Measurements from ENCODE around the gene TMEM192. TPM values are rescaled to one million over a fixed set of nuclear protein-coding genes. Genes with fewer than 3 reads are reported as not detected.

The TMEM192 gene
- polyA plus RNA-seq, 1 donor (not counting 4 experiments of a cell fraction or from before 2014, with no cell fraction given), result 29.9 TPM

GRCh38 chr4:165156906-165157305 lies 44.2 kb upstream of the TMEM192 start:
- FAIRE-seq, result no peak
- H2AFZ ChIP-seq (ENCODE audit: control insufficient read depth, low read length), result no peak overlapping the region
- no peak overlapping the region for H3K4me2 ChIP-seq (ENCODE audit: control insufficient read depth, extremely low read depth, insufficient read depth, low read depth, low read length)
- no peaks in the 10 kb centered on the region for H3K9me3 ChIP-seq (ENCODE audit: control insufficient read depth, low read depth, low read length)
- TF ChIP-seq CTCF (optimal IDR thresholded peaks at IDR 0.05 in 1 of 3, IDR thresholded peaks at IDR 0.05 in 1 of 3, conservative IDR thresholded peaks at IDR 0.05 in 1 of 3; ENCODE audit: extremely low read depth in 1 of 3, insufficient read depth in 2 of 3, low read length in 3 of 3) (no peak), EZH2 (IDR thresholded peaks at IDR 0.05; ENCODE audit: low read length) (no peak)
- no peak overlapping the region for H3K9ac ChIP-seq (ENCODE audit: control insufficient read depth, extremely low read depth, insufficient read depth, low read length)
- H3K9me1 ChIP-seq (ENCODE audit: control insufficient read depth, extremely low read depth, insufficient read depth, low read length), result no peaks in the 10 kb centered on the region
- H3K27ac ChIP-seq (ENCODE audit: control insufficient read depth, insufficient read depth, low read length), result no peak overlapping the region
- H4K20me1 ChIP-seq (ENCODE audit: control insufficient read depth, extremely low read depth, insufficient read depth, low read length), result no peaks in the 10 kb centered on the region
- no peaks in the 10 kb centered on the region for H3K27me3 ChIP-seq (ENCODE audit: control insufficient read depth, extremely low read depth, insufficient read depth, low read length)
- DNase-seq (ENCODE audit: low read depth, low spot score), result no peak
- H3K79me2 ChIP-seq (ENCODE audit: control insufficient read depth, insufficient read depth, low read length), result no peaks in the 10 kb centered on the region
- dilution Hi-C loops (cut with MboI; ENCODE audit: extremely low pct_ligation_motif_present, low sequenced_read_pairs), result no loop called here
- no peak overlapping the region for H3K4me3 ChIP-seq (ENCODE audit: control insufficient read depth in 2 of 3, extremely low read depth in 1 of 3, insufficient read depth in 2 of 3, low read depth in 1 of 3, low read length in 3 of 3)
- H3K36me3 ChIP-seq (ENCODE audit: control insufficient read depth in 2 of 2, extremely low read depth in 1 of 2, insufficient read depth in 2 of 2, low read length in 2 of 2), result no peaks in the 10 kb centered on the region
- H3K4me1 ChIP-seq (ENCODE audit: control insufficient read depth, extremely low read depth, insufficient read depth, low read length), result peaks cover under 1% of the 10 kb centered on the region

GRCh38 chr4:165154482-165154881 lies 41.8 kb upstream of the TMEM192 start:
- Histone ChIP-seq H3K4me2 (ENCODE audit: control insufficient read depth, extremely low read depth, insufficient read depth, low read depth, low read length) (no peak overlapping the region), H3K9ac (ENCODE audit: control insufficient read depth, extremely low read depth, insufficient read depth, low read length) (no peak overlapping the region), H2AFZ (ENCODE audit: control insufficient read depth, low read length) (no peak overlapping the region), H3K4me1 (ENCODE audit: control insufficient read depth, extremely low read depth, insufficient read depth, low read length) (peaks cover 9% of the 10 kb centered on the region), H3K4me3 (ENCODE audit: control insufficient read depth in 2 of 3, extremely low read depth in 1 of 3, insufficient read depth in 2 of 3, low read depth in 1 of 3, low read length in 3 of 3) (no peak overlapping the region), H4K20me1 (ENCODE audit: control insufficient read depth, extremely low read depth, insufficient read depth, low read length) (no peaks in the 10 kb centered on the region), H3K9me1 (ENCODE audit: control insufficient read depth, extremely low read depth, insufficient read depth, low read length) (no peaks in the 10 kb centered on the region), H3K27ac (ENCODE audit: control insufficient read depth, insufficient read depth, low read length) (no peak overlapping the region), H3K27me3 (ENCODE audit: control insufficient read depth, extremely low read depth, insufficient read depth, low read length) (no peaks in the 10 kb centered on the region), H3K9me3 (ENCODE audit: control insufficient read depth, low read depth, low read length) (no peaks in the 10 kb centered on the region), H3K79me2 (ENCODE audit: control insufficient read depth, insufficient read depth, low read length) (no peaks in the 10 kb centered on the region), H3K36me3 (ENCODE audit: control insufficient read depth in 2 of 2, extremely low read depth in 1 of 2, insufficient read depth in 2 of 2, low read length in 2 of 2) (no peaks in the 10 kb centered on the region)
- DNase-seq (ENCODE audit: low read depth, low spot score) (no peak), FAIRE-seq (no peak)
- dilution Hi-C loops (cut with MboI; ENCODE audit: extremely low pct_ligation_motif_present, low sequenced_read_pairs), result no loop called here
- TF ChIP-seq CTCF (optimal IDR thresholded peaks at IDR 0.05 in 1 of 3, IDR thresholded peaks at IDR 0.05 in 1 of 3, conservative IDR thresholded peaks at IDR 0.05 in 1 of 3; ENCODE audit: extremely low read depth in 1 of 3, insufficient read depth in 2 of 3, low read length in 3 of 3) (no peak), EZH2 (IDR thresholded peaks at IDR 0.05; ENCODE audit: low read length) (no peak)

Measured in keratinocyte (primary cell).